HL-60 (cell line): ENCODE measurements around the gene CCDC15.

Experiments used
- CTCF ChIP-seq: IDR thresholded peaks from one replicate; pipeline ENCODE4 v1.5.1; 2011; ENCODE audit warnings: low read length, control low read depth, inconsistent platforms; ENCODE audit not compliant: insufficient read depth
- POLR2AphosphoS5 ChIP-seq: IDR thresholded peaks from 2 replicates; pipeline ENCODE4 v1.6.1; 2012; ENCODE audit warnings: low read depth
- SPI1 ChIP-seq: IDR thresholded peaks from 2 replicates; pipeline ENCODE4 v1.6.1; 2012; ENCODE audit warnings: low read depth, mild to moderate bottlenecking, borderline replicate concordance

DNA sequence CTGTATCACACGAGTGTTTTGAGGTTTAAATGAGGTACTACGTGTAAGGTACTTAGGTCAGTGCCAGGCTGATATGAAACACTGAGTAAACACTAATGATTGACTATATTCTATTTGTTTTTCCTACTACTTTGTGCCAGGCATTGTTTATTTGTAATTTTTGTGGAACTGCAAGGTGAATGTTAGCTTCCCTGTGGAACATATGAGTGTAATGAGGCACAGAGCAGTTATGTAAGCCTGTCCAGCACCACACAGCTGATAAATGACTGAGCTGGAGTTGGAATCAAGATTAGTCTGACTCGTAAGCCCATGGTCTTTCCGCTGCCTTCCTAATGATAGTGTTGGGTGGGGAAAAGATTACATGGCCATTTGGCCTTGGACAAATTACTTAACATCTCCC lies 115.0 kb downstream of the CCDC15 start:
- TF ChIP-seq CTCF = no peak
- no peak for TF ChIP-seq POLR2AphosphoS5
- TF ChIP-seq SPI1 = no peak
